NOMO-1 (cell line): ENCODE results near the gene KRTCAP2.

ENCODE experiments used
- DNase-seq, 2 experiments: peaks; one replicate each; lab custom pipeline; 2025; ENCODE audit not compliant: unreplicated experiment in 2 of 2; lab: John Stamatoyannopoulos, UW

The KRTCAP2 gene

GRCh38 chr1:155135415-155136028 is 37.6 kb downstream of the KRTCAP2 start, which contains the start of gene SLC50A1:
Gene SLC50A1 (plus strand): TSS chr1:155135852. CDS start chr1:155135912, 60 bp downstream.
- DNase-seq, result peak; percentile 85 to 91

GRCh38 chr1:155134880-155135414 is 38.2 kb downstream of the KRTCAP2 start:
- DNase-seq, result peak; percentile 44 to 65

- DNase-seq, result no peak
Observed at GRCh38 chr1:155134322-155134721, 38.8 kb downstream of the KRTCAP2 start.

GRCh38 chr1:155133799-155134281 is 39.3 kb downstream of the KRTCAP2 start:
- no peak for DNase-seq

- DNase-seq, result no peak
Observed at GRCh38 chr1:155131856-155132255, 41.2 kb downstream of the KRTCAP2 start.

- DNase-seq, result no peak
Observed at GRCh38 chr1:155131285-155131684, 41.8 kb downstream of the KRTCAP2 start.

GRCh38 chr1:155130272-155131006 is 42.7 kb downstream of the KRTCAP2 start:
- no peak for DNase-seq

- DNase-seq, result no peak
Observed at GRCh38 chr1:155128755-155129473, 44.2 kb downstream of the KRTCAP2 start.

GRCh38 chr1:155127967-155128754 is 44.9 kb downstream of the KRTCAP2 start:
- DNase-seq, result no peak

- DNase-seq, result peak in 1 of 2 experiments; percentile 19
Observed at GRCh38 chr1:155127105-155127966, 45.8 kb downstream of the KRTCAP2 start, which contains the start of gene EFNA1. Gene EFNA1 (plus strand): TSS chr1:155127876. CDS start chr1:155127978, 102 bp downstream.

GRCh38 chr1:155126556-155127104 is 46.5 kb downstream of the KRTCAP2 start:
- no peak for DNase-seq

GRCh38 chr1:155125946-155126555 is 47.1 kb downstream of the KRTCAP2 start:
- no peak for DNase-seq

GRCh38 chr1:155125511-155125945 is 47.6 kb downstream of the KRTCAP2 start:
- DNase-seq, result no peak

- DNase-seq, result no peak
Observed at GRCh38 chr1:155124503-155125463, 48.3 kb downstream of the KRTCAP2 start.

- no peak for DNase-seq
Observed at GRCh38 chr1:155123801-155124200, 49.3 kb downstream of the KRTCAP2 start.

GRCh38 chr1:155122308-155122707 is 50.8 kb downstream of the KRTCAP2 start:
- DNase-seq, result no peak

- DNase-seq, result no peak
Observed at GRCh38 chr1:155121249-155121648, 51.9 kb downstream of the KRTCAP2 start.
